GM12878 (cell line): ENCODE data around the gene COL6A1. TPM values are rescaled to one million over a fixed set of nuclear protein-coding genes. Genes with fewer than 3 reads are reported as not detected.

Source experiments
- ATAC-seq: fragments of 200-7000 bp; cut with Tn5 transposase; 3 replicates; pipeline ENCODE4 v1.9.1; 2020; ENCODE audit warnings: mild to moderate bottlenecking, moderate library complexity
- BruUV-seq: library from RNA; stranded (reverse); fragments of 400-500 nt; replicated peaks from 2 replicates; lab custom pipeline; 2021; lab: Mats Ljungman, UMichigan
- CTCF ChIA-PET: fragments of 300-600 bp; sonication (Branson Sonifier 250); formaldehyde crosslinking; extraction: SDS; loops from one replicate; lab custom pipeline; 2021; ENCODE audit warnings: inconsistent platforms; lab: Yijun Ruan, JAX
- POLR2A ChIA-PET: fragments of 350-600 bp; formaldehyde crosslinking; extraction: SDS; loops from one replicate; lab custom pipeline; 2021; ENCODE audit warnings: inconsistent platforms; lab: Charles Lee
- RAD21 ChIA-PET: fragments of 300-600 bp; sonication (Branson Sonifier 250); formaldehyde crosslinking; loops from one replicate; lab custom pipeline; 2023; ENCODE audit warnings: antibody characterized with exemption; ENCODE audit not compliant: unreplicated experiment; lab: Charles Lee
- SMC1A ChIA-PET: fragments of 300-600 bp; sonication (Branson Sonifier 250); formaldehyde crosslinking; loops from one replicate; lab custom pipeline; 2023; ENCODE audit not compliant: unreplicated experiment, uncharacterized antibody; lab: Charles Lee
- DNase-seq: peaks from one replicate; pipeline ENCODE4 v3.0.0-alpha.2; 2011; ENCODE audit warnings: low read depth, low spot score
- FAIRE-seq: peaks from 3 replicates; lab custom pipeline; 2011; peaks lifted over from hg19 to GRCh38; lab: Jason Lieb, UNC
- H2AFZ ChIP-seq: 2 replicates; pipeline ENCODE4 v1.6.0; 2011; ENCODE audit warnings: low read depth, low read length, control low read depth; ENCODE audit not compliant: control insufficient read depth
- H3K27ac ChIP-seq: 2 replicates; pipeline ENCODE4 v1.5.1; 2011; ENCODE audit warnings: control low read depth; ENCODE audit not compliant: control insufficient read depth, insufficient read depth
- H3K27me3 ChIP-seq, 2 experiments: replicated peaks in 1 of 2; 2 replicates each; pipeline versions ENCODE4 v1.6.0 to v1.6.1; 2011; ENCODE audit warnings: low read length in 1 of 2; ENCODE audit not compliant: control insufficient read depth in 2 of 2, insufficient read depth in 2 of 2
- H3K36me3 ChIP-seq, 2 experiments: 2 replicates each; pipeline ENCODE4 v1.5.1; 2011; ENCODE audit warnings: low read length in 1 of 2; ENCODE audit not compliant: control insufficient read depth in 2 of 2, insufficient read depth in 2 of 2
- H3K4me1 ChIP-seq: 2 replicates; pipeline ENCODE4 v1.6.1; 2011; ENCODE audit warnings: mild to moderate bottlenecking, low read length, moderate library complexity, mixed read lengths; ENCODE audit not compliant: control insufficient read depth, insufficient read depth
- H3K4me2 ChIP-seq: 2 replicates; pipeline ENCODE4 v1.6.0; 2011; ENCODE audit warnings: control low read depth; ENCODE audit not compliant: control insufficient read depth, insufficient read depth
- H3K4me3 ChIP-seq: fragments of 200-600 bp; sonication (generic); 2 replicates; pipeline ENCODE4 v1.5.1; 2016
- H3K79me2 ChIP-seq: 2 replicates; pipeline ENCODE4 v1.6.0; 2011; ENCODE audit warnings: low read length; ENCODE audit not compliant: control insufficient read depth, insufficient read depth
- H3K9ac ChIP-seq: 2 replicates; pipeline ENCODE4 v1.8.0; 2011; ENCODE audit warnings: low read length, control low read depth, mixed read lengths; ENCODE audit not compliant: control insufficient read depth, insufficient read depth
- H3K9me3 ChIP-seq: replicated peaks from 3 replicates; pipeline ENCODE4 v1.5.1; 2011; ENCODE audit warnings: mild to moderate bottlenecking, low read length; ENCODE audit not compliant: control insufficient read depth, insufficient read depth
- H4K20me1 ChIP-seq: 2 replicates; pipeline ENCODE4 v1.6.0; 2011; ENCODE audit not compliant: control insufficient read depth, insufficient read depth
- BRCA1 ChIP-seq: IDR thresholded peaks from 2 replicates; pipeline ENCODE4 v1.6.1; 2011; ENCODE audit warnings: low read depth, low read length, improper control_type of control experiment
- CBX3 ChIP-seq: fragments of 200-600 bp; sonication (generic); IDR thresholded peaks from 2 replicates; pipeline ENCODE4 v1.6.1; 2016; ENCODE audit warnings: low read depth, borderline replicate concordance
- KDM1A ChIP-seq: fragments of 200-600 bp; sonication (generic); IDR thresholded peaks from 2 replicates; pipeline ENCODE4 v1.6.1; 2016; ENCODE audit warnings: borderline replicate concordance
- YY1 ChIP-seq: IDR thresholded peaks from 2 replicates; pipeline ENCODE4 v1.6.1; 2011; ENCODE audit warnings: low read depth, mild to moderate bottlenecking, low read length
- WGBS: methylation state at CpG from one replicate; pipeline ENCODE4 v1.1.6; 2016; ENCODE audit warnings: low lambda C conversion rate; ENCODE audit not compliant: insufficient replicate concordance, insufficient coverage; ENCODE audit errors: missing lambda C conversion rate; 5-methylcytosine and 5-hydroxymethylcytosine counted together
- in situ Hi-C: fragments of 300-500 bp; cut with MboI; formaldehyde crosslinking; loops from 9 replicates; pipeline ENCODE4 v1.14.3; 2018; ENCODE audit warnings: mixed read lengths
- intact Hi-C: fragments of 100-400 bp; cut with micrococcal nuclease; formaldehyde crosslinking; loops from one replicate; pipeline ENCODE4 v1.14.2; 2022; ENCODE audit not compliant: unreplicated experiment
- polyA plus RNA-seq, 11 experiments: library from polyadenylated mRNA; depleted of rRNA in 4 of 11; unstranded in 6 of 11; stranded (reverse) in 5 of 11; fragments of >200 nt; fragmentation: Nextera tagmentation in 4 of 11; fragmentation: Illumina TruSeq in 1 of 11; extraction: Ambion mirVana in 4 of 11; extraction: Trizol in 1 of 11; gene quantifications; 1 replicate in 1 of 11; 2 replicates in 10 of 11; pipeline versions ENCODE4 v1.2.1 to v1.2.3, GENCODE V29; 2011 to 2016; ENCODE audit warnings: inconsistent platforms in 2 of 11, missing spikeins in 2 of 11, low read depth in 1 of 11
- total RNA-seq, 4 experiments: library from RNA; depleted of rRNA in 3 of 4; stranded (reverse); fragments of >200 nt in 3 of 4; fragmentation: Illumina TruSeq in 1 of 4; extraction: Trizol in 1 of 4; gene quantifications; 2 replicates each; pipeline versions ENCODE4 v1.2.1 to v1.2.3, GENCODE V29; 2013 to 2021

COL6A1 gene
- total and polyA plus RNA-seq, 10 of the 15 experiments (the other 5 are each of a cell fraction or from before 2014, with no cell fraction given): 0.12 to 1.3 (median 0.20) TPM; not detected in 7

- no TSS peak for BruUV-seq
- no peaks in the 10 kb centered on the region for H3K36me3 ChIP-seq
- no peak overlapping the region for H2AFZ ChIP-seq
- intact Hi-C loops: no loop called here
- DNase-seq (no peak), FAIRE-seq (no peak), ATAC-seq (no peak)
- no peak overlapping the region for H3K27ac ChIP-seq
- H4K20me1 ChIP-seq: no peaks in the 10 kb centered on the region
- SMC1A ChIA-PET: no interaction called here
- CTCF ChIA-PET: no interaction called here
- RAD21 ChIA-PET: no interaction called here
- POLR2A ChIA-PET: no interaction called here
- no peak overlapping the region for H3K9ac ChIP-seq
- H3K27me3 ChIP-seq: no peaks in the 10 kb centered on the region
- in situ Hi-C loops: no loop called here
- 89% methylated on average over 33 of the region's 64 CpGs for WGBS
- no peaks in the 10 kb centered on the region; the same call in 2 of the 3 replicates for H3K9me3 ChIP-seq
- no peak overlapping the region for H3K4me3 ChIP-seq
- no peak overlapping the region for H3K4me2 ChIP-seq
- H3K79me2 ChIP-seq: no peaks in the 10 kb centered on the region
- no peaks in the 10 kb centered on the region for H3K4me1 ChIP-seq
- TF ChIP-seq YY1 (no peak), BRCA1 (no peak), KDM1A (no peak), CBX3 (no peak)
Observed at GRCh38 chr21:46033410-46034400, 52.1 kb downstream of the COL6A1 start.
